Endodermal cell (in vitro differentiated cells): ENCODE data around the gene LRRC32. TPM values are rescaled to one million over a fixed set of nuclear protein-coding genes. Genes with fewer than 3 reads are reported as not detected.

ENCODE experiments used
- DNase-seq: peaks from one replicate; pipeline ENCODE4 v3.0.0-alpha.2; 2017
- H3K27ac ChIP-seq: 2 replicates; pipeline ENCODE4 v1.5.1; 2013; ENCODE audit warnings: mild to moderate bottlenecking, low read depth, low read length, moderate library complexity
- H3K27me3 ChIP-seq: 2 replicates; pipeline ENCODE4 v1.6.1; 2013; ENCODE audit warnings: mild to moderate bottlenecking, low read length, moderate library complexity; ENCODE audit not compliant: insufficient read depth, control insufficient read depth, poor library complexity, severe bottlenecking
- H3K36me3 ChIP-seq: 2 replicates; pipeline ENCODE4 v1.7.0; 2013; ENCODE audit warnings: mild to moderate bottlenecking, low read length, moderate library complexity; ENCODE audit not compliant: control insufficient read depth, insufficient read depth
- H3K4me1 ChIP-seq: one replicate; pipeline ENCODE4 v1.7.0; 2013; ENCODE audit warnings: low read length; ENCODE audit not compliant: control insufficient read depth, insufficient read depth
- H3K4me3 ChIP-seq: 2 replicates; pipeline ENCODE4 v1.5.1; 2013; ENCODE audit warnings: mild to moderate bottlenecking, low read length, moderate library complexity
- H3K9ac ChIP-seq: 2 replicates; pipeline ENCODE4 v1.6.1; 2013; ENCODE audit warnings: mild to moderate bottlenecking, low read length, moderate library complexity; ENCODE audit not compliant: poor library complexity, severe bottlenecking; ENCODE audit errors: extremely low read depth
- H3K9me3 ChIP-seq: 2 replicates; pipeline ENCODE4 v1.6.1; 2013; ENCODE audit warnings: mild to moderate bottlenecking, low read length, moderate library complexity; ENCODE audit not compliant: control insufficient read depth
- H3K27ac Mint-ChIP-seq: 2 replicates; pipeline ENCODE4 v1.8.0; 2020; ENCODE audit warnings: mixed read lengths
- H3K27me3 Mint-ChIP-seq: 2 replicates; pipeline ENCODE4 v1.8.0; 2021; ENCODE audit warnings: mild to moderate bottlenecking, mixed read lengths; ENCODE audit not compliant: insufficient read depth
- H3K36me3 Mint-ChIP-seq: 2 replicates; pipeline ENCODE4 v1.8.0; 2020; ENCODE audit warnings: low read depth, mixed read lengths
- H3K4me1 Mint-ChIP-seq: 2 replicates; pipeline ENCODE4 v1.8.0; 2020; ENCODE audit warnings: mixed read lengths
- H3K4me3 Mint-ChIP-seq: 2 replicates; pipeline ENCODE4 v1.8.0; 2020; ENCODE audit warnings: mild to moderate bottlenecking, moderate library complexity, mixed read lengths
- H3K9me3 Mint-ChIP-seq: 2 replicates; pipeline ENCODE4 v1.8.0; 2020; ENCODE audit warnings: mild to moderate bottlenecking, mixed read lengths
- WGBS, 2 experiments: methylation state at CpG; one replicate each; pipeline versions ENCODE4 v1.1.5 to v1.1.7; 2013; ENCODE audit warnings: missing lambda C conversion rate in 2 of 2, mixed read lengths in 1 of 2; ENCODE audit not compliant: insufficient coverage in 1 of 2, insufficient read length in 1 of 2; 5-methylcytosine and 5-hydroxymethylcytosine counted together
- total RNA-seq, 2 donors: library from RNA; stranded (reverse); fragmentation: NEBNext Ultra II Directional in 1 of 2; extraction: Animal tissue kit (Norgen Biotek cat#: 25700) in 1 of 2; gene quantifications; 2 replicates in 1 of 2; 3 replicates in 1 of 2; pipeline ENCODE4 v1.2.1, GENCODE V29; 2021
- TF ChIP-seq, protein P1 (sequence below): fragments of 200-600 bp; sonication (generic); conservative IDR thresholded peaks from 2 replicates; pipeline ENCODE4 v1.5.0; 2021; ENCODE audit warnings: antibody characterized with exemption, mild to moderate bottlenecking

The LRRC32 gene
- total RNA-seq, 2 donors from 2014 or later, result 1.3 to 1.6 TPM

DNA sequence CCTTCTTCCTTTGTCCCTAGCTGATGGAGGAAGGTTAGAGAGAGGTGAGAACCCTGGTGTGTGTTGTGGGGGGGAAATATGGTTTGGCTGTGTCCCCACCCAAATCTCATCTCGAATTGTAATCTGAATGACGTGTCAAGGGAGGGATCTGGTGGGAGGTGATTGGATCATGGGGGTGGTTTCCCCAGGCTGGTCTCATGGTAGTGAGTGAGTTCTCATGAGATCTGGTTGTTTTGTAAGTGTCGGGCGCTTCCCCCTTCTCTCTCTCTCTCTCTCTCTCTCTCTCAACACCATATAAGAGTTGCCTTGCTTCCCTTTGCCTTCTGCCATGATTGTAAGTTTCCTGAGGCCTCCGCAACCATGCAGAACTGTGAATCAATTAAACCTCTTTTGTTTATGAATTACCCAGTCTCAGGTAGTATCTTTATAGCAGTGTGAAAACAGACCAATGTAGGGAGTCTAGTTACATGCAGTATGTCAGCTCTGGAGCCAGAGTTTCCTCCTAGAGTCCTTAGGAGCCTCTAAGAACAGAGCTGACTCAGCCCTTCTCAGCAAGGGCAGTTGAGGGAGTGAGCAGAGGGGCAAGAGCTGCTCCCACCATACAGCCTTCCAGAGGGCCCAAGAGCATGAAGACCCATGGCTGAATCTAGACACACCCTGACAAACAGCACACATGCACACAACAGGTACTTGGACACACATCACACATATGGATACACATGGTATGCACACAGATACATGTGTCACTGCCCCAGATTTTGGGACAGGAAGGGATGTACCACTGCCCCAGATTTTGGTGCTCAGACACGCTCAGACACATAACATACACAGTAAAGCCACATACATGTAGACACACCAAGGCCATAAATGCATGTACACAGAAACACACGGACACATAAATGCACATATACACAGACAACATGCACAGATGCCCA lies 12.9 kb upstream of the LRRC32 start:
- Mint-ChIP-seq H3K4me1 (no peaks in the 10 kb centered on the region), H3K9me3 (peaks cover 6% of the 10 kb centered on the region), H3K27me3 (peaks cover 41% of the 10 kb centered on the region), H3K36me3 (no peaks in the 10 kb centered on the region), H3K27ac (no peak overlapping the region), H3K4me3 (no peak overlapping the region)
- WGBS, 2 experiments, result 94 to 100% methylated on average over 1 to 7 of the region's 7 CpGs
- H3K9ac ChIP-seq, result no peak overlapping the region
- no peaks in the 10 kb centered on the region for H3K9me3 ChIP-seq
- TF ChIP-seq, protein P1, sequence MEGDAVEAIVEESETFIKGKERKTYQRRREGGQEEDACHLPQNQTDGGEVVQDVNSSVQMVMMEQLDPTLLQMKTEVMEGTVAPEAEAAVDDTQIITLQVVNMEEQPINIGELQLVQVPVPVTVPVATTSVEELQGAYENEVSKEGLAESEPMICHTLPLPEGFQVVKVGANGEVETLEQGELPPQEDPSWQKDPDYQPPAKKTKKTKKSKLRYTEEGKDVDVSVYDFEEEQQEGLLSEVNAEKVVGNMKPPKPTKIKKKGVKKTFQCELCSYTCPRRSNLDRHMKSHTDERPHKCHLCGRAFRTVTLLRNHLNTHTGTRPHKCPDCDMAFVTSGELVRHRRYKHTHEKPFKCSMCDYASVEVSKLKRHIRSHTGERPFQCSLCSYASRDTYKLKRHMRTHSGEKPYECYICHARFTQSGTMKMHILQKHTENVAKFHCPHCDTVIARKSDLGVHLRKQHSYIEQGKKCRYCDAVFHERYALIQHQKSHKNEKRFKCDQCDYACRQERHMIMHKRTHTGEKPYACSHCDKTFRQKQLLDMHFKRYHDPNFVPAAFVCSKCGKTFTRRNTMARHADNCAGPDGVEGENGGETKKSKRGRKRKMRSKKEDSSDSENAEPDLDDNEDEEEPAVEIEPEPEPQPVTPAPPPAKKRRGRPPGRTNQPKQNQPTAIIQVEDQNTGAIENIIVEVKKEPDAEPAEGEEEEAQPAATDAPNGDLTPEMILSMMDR, result no peak
- H3K27me3 ChIP-seq, result peaks cover 34% of the 10 kb centered on the region
- H3K27ac ChIP-seq, result no peak overlapping the region
- H3K36me3 ChIP-seq, result no peaks in the 10 kb centered on the region
- H3K4me3 ChIP-seq, result no peak overlapping the region
- no peaks in the 10 kb centered on the region for H3K4me1 ChIP-seq
- no peak for DNase-seq

DNA sequence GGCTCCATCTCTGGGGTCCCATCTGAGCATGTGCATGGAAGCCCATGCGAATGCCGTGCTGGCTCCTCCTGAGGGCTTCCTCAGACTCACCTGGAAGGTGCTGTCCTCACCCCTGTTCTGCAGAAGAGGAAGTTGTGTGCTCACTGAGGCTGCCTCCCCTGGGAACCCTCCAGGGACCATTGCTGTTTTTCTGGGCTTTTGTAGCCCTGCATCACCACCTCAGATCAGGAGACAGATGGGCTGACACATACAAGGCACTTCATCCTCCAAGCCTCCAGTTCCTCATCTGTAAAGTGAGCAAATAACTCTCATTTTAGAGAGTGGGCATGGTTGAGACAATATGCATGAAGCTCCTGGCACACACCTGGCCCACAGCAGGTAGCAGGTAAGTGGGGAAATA lies 12.1 kb upstream of the LRRC32 start:
- TF ChIP-seq, protein P1, result no peak
- Mint-ChIP-seq H3K9me3 (peaks cover 6% of the 10 kb centered on the region), H3K36me3 (no peaks in the 10 kb centered on the region), H3K4me3 (no peak overlapping the region), H3K4me1 (no peaks in the 10 kb centered on the region), H3K27me3 (peaks cover 45% of the 10 kb centered on the region), H3K27ac (no peak overlapping the region)
- no peak overlapping the region for H3K9ac ChIP-seq
- peaks cover 34% of the 10 kb centered on the region for H3K27me3 ChIP-seq
- no peaks in the 10 kb centered on the region for H3K9me3 ChIP-seq
- no peak for DNase-seq
- H3K27ac ChIP-seq, result no peak overlapping the region
- H3K4me3 ChIP-seq, result no peak overlapping the region
- no peaks in the 10 kb centered on the region for H3K4me1 ChIP-seq
- H3K36me3 ChIP-seq, result no peaks in the 10 kb centered on the region
- WGBS, 2 experiments, result 90 to 92% methylated on average over 2 of the region's 2 CpGs

DNA sequence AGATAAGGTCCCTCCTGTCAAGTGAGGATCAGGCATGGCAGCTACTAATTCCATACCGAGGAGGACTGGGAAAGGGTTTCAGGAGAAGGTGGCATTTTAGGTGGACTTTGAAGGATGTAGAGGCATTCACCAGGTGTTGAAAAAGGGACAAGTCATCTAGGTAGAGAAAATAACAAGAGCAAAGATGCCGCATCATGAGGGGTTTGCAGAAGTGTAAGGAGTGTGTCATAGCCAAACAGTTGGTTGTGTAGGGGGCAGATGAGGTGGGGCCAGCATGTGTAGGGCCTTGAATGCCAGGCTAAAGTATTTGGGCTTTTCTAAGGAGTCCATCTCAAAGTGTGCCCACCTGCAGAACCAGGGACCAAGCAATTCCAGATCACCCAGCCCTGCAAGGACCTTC lies 11.6 kb upstream of the LRRC32 start:
- H3K9me3 Mint-ChIP-seq, result peaks cover 6% of the 10 kb centered on the region
- Histone ChIP-seq H3K4me1 (no peaks in the 10 kb centered on the region), H3K9me3 (no peaks in the 10 kb centered on the region), H3K9ac (no peak overlapping the region), H3K27ac (no peak overlapping the region), H3K4me3 (no peak overlapping the region), H3K27me3 (peaks cover 34% of the 10 kb centered on the region), H3K36me3 (no peaks in the 10 kb centered on the region)
- WGBS, 2 experiments, result 92 to 100% methylated on average over 2 of the region's 2 CpGs
- no peak for DNase-seq
- peaks cover 48% of the 10 kb centered on the region for H3K27me3 Mint-ChIP-seq
- H3K36me3 Mint-ChIP-seq, result no peaks in the 10 kb centered on the region
- TF ChIP-seq, protein P1, result no peak
- no peak overlapping the region for H3K4me3 Mint-ChIP-seq
- H3K27ac Mint-ChIP-seq, result no peak overlapping the region
- no peaks in the 10 kb centered on the region for H3K4me1 Mint-ChIP-seq
